NCI-H2081 (cell line): ENCODE data around the gene RARS2.
A peak's percentile ranks its signal among the peaks of the same experiment; 100 is the strongest.
"Not testable (repeated sequence)": the region's sequence is repeated elsewhere in the genome, so short reads cannot be mapped to it uniquely, and the experiment has no call there.

Experiments
- DNase-seq, 2 experiments: peaks; one replicate each; lab custom pipeline; 2025; lab: John Stamatoyannopoulos, UW

RARS2 gene, protein sequence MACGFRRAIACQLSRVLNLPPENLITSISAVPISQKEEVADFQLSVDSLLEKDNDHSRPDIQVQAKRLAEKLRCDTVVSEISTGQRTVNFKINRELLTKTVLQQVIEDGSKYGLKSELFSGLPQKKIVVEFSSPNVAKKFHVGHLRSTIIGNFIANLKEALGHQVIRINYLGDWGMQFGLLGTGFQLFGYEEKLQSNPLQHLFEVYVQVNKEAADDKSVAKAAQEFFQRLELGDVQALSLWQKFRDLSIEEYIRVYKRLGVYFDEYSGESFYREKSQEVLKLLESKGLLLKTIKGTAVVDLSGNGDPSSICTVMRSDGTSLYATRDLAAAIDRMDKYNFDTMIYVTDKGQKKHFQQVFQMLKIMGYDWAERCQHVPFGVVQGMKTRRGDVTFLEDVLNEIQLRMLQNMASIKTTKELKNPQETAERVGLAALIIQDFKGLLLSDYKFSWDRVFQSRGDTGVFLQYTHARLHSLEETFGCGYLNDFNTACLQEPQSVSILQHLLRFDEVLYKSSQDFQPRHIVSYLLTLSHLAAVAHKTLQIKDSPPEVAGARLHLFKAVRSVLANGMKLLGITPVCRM

DNA sequence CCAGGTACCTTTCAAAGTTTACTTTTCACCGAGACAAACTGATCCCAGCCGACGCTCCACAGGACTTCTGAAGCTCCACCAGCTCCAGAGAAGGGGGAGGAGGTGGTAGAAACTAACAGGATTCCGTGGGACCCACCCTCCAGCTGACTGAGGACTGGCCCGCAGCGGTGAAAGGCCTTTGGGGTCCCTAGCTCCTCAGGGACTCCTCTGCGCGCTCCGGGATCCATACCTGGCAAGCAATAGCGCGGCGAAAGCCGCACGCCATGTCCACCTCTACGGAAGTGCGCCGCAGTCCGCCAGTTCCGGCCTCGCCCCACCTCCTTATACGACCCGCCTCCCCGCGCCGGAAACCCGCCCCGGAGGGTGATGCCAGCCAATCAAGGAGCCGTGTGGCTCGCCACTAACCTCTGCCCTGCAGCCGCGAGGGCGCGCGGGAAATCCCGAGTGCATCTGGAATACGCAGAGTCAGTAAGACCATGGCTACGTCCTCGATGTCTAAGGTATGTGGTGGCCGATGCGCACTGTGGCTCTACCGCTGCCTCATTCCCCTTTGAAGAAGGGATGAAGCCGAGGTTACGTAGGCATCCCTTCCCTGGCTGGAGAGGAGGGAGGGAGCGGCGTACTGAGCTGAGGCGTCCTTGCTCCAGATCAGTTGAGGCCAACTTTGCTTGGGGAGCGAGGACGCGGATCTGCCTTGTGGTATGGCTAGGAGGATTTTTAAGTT is at the start of gene RARS2, which contains the start of gene ORC3:
TSS of gene RARS2 (minus strand) at position 295 of the 724 bp plus-strand sequence. CDS start at position 265, 30 bp downstream.
TSS of gene ORC3 (plus strand) at position 443 of the 724 bp plus-strand sequence. CDS start at position 477, 34 bp downstream.
- peak; percentile 92 to 94 for DNase-seq

DNA sequence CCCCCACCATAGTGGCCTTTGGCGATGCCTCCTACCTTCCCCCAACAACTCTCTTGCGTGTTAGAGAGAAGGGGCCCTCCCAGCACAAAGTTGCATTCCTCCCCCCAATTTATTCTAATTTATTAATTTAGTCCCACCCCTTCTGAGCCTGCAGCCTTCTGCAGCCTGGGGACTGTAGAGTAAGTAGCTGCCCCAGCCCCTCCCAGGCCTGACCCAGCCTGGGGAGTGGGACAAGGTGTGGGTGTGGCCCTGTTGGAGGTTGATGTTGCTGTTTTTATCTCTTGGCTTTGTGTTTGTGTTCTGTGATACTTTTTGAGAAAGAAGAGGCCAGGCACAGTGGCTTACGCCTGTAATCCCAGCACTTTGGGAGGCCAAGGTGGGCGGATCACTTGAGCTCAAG is 49.6 kb upstream of the RARS2 start:
- DNase-seq: no peak

DNA sequence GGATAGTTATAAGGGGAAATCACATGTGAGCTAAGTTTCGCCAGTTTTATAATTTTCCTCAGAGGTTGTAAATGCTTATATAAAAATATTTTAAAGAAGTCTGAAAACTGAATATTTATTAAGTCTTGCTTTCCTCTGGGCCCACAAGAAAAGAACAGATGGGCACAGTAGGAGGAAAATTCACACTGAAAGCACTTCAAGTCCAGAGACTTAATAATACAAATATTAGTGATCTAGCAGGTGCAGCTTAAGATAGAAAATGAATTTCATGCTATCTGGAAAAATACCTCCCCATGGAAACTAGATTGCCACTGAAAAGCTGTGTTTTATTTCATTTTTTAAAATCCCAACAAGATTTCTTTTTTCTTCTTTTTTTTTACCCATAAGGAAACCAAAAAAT is 47.3 kb upstream of the RARS2 start:
- DNase-seq: no peak

DNA sequence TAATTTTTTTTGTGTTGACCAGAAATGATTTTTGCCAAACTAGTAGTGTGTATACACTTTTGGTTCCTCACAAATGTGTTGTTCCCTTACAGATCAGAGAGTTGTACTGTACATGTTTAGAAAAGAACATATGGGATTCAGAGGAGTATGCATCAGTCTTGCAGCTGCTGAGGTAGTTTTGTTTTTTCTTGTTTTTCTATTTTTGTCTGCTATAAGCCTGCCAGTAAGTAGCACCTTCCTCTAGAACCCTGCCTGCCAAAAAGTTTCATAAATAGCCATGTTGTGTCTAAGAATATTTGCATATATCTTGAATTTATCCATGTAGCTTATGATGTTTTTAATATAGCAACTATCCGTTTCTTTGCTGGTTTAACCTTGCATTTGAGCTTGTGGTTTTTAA is 46.5 kb upstream of the RARS2 start:
- DNase-seq: no peak

DNA sequence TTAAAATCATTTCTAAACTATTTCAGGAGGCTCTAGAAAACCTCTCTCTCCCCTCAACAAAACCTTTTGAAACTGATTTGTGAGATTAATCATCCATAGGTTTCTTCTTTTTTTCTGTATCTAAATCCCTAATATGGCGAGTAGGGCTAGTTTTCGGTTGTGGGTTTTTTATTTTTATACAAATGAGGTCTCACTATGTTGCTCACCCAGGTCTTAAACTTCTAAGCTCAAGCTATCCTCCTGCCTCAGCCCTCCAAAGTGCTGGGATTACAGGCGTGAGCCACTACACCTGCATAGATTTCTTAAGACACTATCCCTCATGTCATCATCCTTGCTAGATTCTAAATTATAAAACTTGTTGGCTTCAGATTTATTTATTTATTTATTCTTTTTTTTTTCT is 44.1 kb upstream of the RARS2 start:
- no peak for DNase-seq

DNA sequence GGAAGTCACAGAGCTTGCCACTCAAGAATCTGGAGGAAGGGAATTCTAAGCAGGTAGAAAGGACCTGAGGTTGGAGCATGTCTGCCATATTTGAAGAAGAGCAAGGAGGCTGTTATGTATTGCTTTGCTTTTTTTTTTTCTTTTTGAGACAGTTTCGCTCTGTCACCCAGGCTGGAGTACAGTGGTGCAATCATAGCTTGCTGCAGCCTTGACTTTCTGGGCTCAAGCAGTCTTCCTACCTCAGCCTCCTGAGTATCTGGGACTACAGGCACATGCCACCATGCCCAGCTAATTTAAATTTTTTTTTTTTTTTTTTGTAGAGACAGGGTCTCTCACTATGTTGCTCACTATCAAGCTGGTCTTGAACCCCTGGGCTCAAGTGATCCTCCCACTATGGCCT is 41.0 kb upstream of the RARS2 start:
- no peak for DNase-seq

DNA sequence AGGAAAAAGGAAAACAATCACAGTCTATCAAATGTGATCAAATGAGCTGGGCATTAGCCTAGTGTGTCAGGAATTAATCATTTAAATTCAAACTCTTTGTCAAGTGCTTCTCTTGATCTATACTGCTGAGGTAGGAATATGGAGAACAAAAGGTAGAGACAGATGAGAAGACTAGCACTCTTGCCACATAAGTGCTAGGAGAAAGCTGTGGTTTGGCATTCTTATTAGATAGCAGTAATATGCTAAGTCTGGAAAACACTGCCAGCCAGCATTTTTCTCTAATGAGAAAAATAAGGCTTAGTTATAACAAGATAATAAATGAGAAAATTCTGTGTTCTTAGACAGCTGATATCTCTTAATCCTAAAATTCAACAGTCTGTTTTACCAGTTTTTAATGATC is 39.1 kb upstream of the RARS2 start:
- DNase-seq: no peak

DNA sequence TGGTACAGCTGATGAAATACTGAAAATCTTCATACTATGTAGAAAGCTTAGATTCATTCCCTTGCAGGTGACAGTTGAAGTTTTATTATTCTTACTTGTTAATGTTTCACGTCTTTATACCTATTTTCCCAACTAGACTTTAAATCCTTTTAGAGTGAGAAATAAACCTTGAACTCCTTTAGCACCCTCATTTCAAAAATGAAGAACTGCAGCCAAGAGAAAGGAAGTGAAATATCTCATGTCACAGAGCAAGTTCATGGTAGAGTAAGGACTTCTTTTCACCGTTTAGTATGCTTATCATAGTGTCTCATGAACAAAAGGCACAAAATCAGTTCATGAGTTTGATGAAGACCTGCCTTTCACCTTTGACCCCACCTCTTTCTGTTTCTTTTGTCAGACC is 38.6 kb upstream of the RARS2 start:
- no peak for DNase-seq

DNA sequence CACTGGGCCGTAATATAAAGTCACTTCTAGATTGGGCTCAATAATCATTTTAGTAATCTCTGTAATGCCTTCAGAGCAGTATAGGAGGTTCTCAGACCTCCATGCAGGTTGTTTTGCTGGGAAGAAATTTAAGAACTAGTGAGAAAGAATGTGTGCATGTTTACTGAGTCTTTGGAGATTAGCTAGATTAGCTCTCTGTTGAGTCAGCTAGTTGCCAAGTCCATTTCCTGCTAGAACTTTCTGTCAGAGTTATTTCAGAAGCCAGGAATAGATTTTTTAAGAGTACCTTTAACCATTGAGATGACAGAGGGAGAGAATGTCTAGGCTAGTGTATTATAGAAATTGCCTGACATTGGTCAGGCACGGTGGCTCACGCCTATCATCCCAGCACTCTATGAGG is 33.5 kb upstream of the RARS2 start:
- DNase-seq: no peak

DNA sequence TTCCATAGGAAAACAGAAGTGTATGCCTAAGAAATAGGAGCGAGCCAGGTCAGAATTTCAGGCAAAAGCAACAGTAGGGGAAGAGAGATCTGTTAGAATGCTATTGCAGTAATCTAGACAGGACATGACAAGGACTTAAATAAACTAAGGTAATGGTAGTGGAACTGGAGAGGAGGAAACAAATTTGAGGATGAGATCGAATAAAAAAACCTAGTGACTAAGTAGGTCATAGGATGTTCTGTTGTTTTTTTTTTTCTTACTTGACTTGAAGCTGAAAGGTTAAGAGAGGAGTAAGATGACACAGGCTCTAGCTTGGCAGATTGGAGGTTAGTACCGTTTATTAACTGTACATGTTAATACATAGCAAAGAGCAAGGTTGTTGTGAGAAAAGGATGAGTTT is 28.7 kb upstream of the RARS2 start:
- DNase-seq: no peak

DNA sequence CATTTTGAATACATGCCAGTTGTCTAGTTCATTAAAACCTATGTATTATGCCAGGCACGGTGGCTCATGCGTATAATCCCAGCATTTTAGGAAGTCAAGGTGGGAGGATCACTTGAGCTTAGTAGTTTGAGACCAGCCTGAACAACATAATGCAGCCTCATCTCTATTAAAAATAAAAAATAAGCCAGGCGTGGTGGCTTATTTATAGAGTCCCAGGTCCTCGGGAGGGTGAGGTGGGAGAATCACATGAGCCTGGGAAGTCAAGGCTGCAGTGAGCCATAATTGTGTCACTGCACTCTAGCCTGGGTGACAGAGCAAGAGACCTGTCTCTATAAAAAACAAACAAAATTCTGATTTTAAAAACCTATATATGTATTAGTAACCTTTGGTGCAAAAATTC is 27.6 kb upstream of the RARS2 start:
- no peak for DNase-seq

DNA sequence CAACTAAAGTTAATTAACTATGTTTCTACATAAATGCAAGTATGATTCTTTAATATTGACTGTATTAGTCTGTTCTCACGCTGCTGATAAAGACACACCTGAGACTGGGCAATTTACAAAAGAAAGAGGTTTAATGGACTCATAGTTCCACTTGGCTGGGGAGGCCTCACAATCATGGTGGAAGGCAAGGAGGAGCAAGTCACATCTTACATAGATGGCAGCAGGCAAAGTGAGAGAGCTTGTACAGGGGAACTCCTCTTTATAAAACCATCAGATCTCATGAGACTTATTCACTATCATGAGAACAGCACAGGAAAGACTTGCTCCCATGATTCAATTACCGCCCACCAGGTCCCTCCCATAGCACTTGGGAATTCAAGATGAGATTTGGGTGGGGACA is 23.2 kb upstream of the RARS2 start:
- not testable (repeated sequence) for DNase-seq

DNA sequence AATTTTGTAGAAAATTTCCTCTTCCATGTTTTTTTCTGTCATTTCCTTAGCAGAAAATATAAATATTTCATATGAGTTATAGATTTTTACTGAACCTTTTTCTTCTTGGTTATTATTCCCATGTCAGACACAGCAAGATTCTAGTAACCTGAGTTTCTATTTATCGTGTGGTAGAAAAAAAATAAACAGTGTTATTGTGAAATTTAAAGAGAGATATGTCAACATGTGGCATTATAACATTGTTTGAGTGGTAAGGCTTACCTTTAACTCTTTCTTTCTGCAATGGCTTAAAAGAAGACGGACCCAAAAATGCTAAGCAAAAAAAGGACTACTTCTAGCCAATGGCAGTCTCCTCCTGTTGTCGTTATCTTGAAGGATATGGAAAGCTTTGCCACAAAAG is 19.0 kb upstream of the RARS2 start:
- no peak for DNase-seq

DNA sequence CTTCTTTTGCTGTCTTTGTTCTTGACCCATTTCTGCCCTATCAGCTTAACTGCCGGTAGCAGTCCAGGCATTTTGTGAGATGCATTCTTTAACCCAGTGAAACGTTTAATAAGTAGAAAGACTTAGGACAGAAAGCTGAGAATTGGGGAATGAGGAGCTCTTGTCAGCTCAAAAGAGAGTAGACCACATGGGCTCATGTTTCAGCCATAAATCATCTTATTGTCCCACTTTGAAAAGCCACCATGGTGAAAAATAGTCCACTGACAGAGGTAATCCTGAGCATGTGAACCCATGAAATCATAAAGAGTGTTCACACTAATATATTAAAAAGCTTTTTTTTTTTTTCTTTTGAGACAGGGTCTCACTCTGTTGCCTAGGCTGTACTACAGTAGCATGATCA is 16.4 kb upstream of the RARS2 start:
- no peak for DNase-seq

DNA sequence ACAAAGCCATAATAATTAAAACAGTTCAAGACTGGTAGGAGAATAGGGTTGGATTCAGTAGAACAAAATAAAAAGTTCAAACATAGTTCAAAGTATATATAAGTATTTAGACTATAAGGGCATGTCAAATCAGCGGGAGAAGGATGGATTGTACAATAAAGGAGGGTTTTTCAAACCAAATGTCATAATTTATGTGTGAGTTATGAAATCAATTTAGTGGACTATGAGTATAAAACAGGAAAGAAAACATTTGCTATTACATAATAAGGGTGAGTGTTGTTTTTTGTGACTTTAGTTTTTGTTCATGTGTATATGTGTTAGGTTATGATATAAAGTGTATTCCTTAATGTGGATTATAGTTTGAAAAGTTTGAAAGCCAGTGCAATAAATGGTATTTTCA is 10.8 kb upstream of the RARS2 start:
- DNase-seq: no peak

DNA sequence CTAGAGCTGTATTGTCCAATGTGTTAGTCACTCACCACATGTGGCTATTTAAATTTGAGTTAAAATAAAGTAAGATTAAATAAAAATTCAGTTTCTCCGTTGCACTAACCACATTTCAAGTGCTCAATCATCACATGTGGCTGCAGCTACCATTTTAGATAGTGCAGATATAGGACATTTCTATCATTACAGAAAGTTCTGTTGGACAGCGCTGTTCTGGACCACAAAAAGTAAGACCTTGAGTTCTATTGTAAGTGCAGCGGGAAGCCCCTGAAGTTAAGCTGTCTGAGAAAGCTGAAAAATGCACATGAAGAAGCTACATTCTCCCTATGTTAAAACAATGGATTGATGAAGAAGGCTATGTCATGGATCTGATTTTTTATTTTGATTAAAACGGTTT is 1.2 kb upstream of the RARS2 start:
- DNase-seq: no peak

DNA sequence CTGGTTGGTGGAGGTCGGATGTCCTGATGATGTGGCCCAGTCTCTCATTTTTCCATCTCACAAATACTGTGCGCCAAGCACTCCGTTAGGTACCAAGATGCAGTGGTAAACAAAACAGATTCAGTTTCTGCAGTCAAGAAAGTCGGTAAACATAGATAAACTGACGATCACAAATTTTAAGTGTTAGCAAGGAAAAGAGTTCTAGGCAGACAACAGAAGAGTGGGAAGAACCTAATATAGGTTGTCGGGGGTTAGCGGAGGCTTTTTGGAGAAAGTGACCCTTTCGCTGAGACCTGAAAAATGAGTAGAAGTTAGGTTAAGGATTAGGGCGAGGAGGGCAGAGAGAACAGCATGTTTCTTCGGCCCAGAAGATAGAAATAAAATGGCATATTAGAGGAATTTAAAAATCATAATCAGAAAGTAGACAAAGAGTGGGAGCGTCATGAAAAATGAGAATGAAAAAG is 662 bp upstream of the RARS2 start:
- no peak for DNase-seq

DNA sequence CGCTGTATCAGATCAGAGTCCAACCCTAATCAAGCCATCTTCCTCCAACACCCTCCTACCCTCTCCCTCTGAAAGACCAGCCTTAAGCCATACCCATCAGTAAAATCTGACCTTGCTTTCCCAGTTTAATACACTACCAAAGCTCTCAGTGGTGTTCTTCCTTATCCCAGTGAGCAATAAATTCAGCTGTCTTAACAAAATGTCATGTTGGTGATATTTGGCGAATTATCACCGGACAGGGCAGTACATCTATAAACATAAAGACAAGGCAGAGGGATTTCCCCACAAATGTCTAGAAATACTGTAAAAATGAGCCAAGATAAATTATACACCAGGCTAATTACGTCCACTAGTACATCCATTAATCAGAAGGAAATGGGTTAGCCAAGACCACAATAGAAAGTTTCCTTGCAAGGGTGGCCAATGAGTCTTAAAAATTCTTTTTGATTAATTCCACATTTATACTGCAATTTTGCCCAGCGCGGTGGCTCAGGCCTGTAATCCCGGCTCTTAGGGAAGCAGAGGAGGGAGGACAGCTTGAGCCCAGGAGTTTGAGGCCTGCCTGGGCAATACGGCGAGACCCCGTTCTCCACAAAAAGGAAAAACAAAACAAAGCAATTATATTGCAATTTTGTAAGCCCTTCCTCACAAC is 905 bp downstream of the RARS2 start:
- DNase-seq: no peak

DNA sequence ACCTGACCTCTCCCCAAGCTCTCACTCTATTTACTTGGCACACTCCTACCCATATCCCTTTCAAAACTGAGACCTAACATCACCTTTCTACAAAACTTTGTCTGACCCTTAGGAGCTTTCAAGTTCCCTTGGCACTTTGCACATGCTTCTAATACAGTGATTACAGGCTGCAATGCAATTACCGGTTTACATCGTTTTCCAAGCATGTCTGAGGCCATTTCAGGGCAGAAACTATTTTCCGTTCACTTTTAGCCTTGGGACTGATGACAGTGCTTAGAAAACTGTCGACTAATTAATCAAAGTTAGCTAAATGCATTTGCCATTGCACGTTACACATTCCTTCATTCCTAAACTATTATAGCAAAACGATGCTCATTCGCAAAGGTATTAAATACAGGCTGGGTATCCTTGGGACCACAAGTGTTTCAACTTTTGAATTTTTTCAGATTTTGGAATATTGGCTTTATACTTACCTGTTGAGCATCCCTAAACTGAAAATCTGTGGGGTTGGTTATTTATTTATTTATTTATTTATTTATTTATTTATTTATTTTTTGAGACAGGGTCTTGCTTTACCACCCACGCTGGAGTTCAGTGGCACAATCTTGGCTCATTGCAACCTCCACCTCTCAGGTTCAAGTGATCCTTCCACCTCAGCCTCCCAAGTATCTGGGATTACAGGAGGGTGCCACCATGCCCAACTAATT is 3.3 kb downstream of the RARS2 start:
- DNase-seq: no peak

DNA sequence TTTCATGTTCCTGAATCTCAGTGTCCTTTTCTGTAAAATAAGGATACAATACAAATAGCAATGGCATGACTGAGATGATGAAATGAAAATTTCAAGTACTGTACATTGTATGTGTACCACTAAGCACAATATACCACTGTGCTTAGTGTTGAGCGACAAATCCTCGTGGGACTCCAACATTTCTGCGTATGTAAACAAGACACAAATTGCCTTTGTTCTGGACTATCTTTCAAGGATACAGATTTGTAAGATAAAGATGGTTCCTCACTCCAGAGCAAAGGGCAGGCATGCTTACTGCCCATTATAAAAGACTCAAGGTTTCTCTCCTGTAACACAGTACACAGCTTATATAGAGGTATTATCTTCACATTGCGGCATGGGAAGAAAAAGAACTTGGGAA is 6.0 kb downstream of the RARS2 start:
- no peak for DNase-seq

DNA sequence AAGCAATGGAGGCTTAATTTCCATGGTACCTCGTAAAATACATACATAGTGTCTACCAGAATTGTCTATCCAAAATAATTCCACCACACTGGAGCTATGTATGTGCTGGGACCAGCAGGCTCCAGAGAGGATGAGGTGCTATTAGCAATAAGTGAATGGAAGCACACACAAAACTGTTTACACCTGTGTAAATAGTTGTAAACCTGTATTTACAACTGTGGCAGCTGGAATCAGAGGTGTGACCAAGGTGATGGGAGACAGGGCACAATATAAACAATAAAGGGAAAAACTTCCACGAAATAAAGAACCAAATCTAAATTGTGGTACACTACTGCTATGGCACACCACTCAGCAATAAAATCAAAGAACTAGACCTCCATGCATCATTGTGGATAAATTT is 14.4 kb downstream of the RARS2 start:
- DNase-seq: peak in 1 of 2 experiments; percentile 45
